ENCODE measurements around the gene NSD1. TPM values are rescaled to one million over a fixed set of nuclear protein-coding genes. Genes with fewer than 3 reads are reported as not detected.
"Not testable (repeated sequence)": the region's sequence is repeated elsewhere in the genome, so short reads cannot be mapped to it uniquely, and the experiment has no call there.

Gene NSD1
- polyA plus RNA-seq, 1 donor (not counting 4 experiments of a cell fraction or from before 2014, with no cell fraction given) = 13.6 TPM

- Histone ChIP-seq H3K4me1 (ENCODE audit: control insufficient read depth, extremely low read depth, insufficient read depth, low read length) (peaks cover 48% of the 10 kb centered on the region), H3K27ac (ENCODE audit: control insufficient read depth, insufficient read depth, low read length) (peak overlapping the region; percentile 86), H3K27me3 (ENCODE audit: control insufficient read depth, extremely low read depth, insufficient read depth, low read length) (no peaks in the 10 kb centered on the region), H3K36me3 (ENCODE audit: control insufficient read depth in 2 of 2, extremely low read depth in 1 of 2, insufficient read depth in 2 of 2, low read length in 2 of 2) (peaks cover 5 to 21% of the 10 kb centered on the region in 2 experiments), H3K9me1 (ENCODE audit: control insufficient read depth, extremely low read depth, insufficient read depth, low read length) (peaks cover 10% of the 10 kb centered on the region), H3K9ac (ENCODE audit: control insufficient read depth, extremely low read depth, insufficient read depth, low read length) (peak overlapping the region; percentile 98), H3K79me2 (ENCODE audit: control insufficient read depth, insufficient read depth, low read length) (peaks cover 21% of the 10 kb centered on the region), H3K4me3 (ENCODE audit: control insufficient read depth in 2 of 3, extremely low read depth in 1 of 3, insufficient read depth in 2 of 3, low read depth in 1 of 3, low read length in 3 of 3) (peak overlapping the region; percentile 84 to 87 (median 85)), H3K9me3 (ENCODE audit: control insufficient read depth, low read depth, low read length) (no peaks in the 10 kb centered on the region), H4K20me1 (ENCODE audit: control insufficient read depth, extremely low read depth, insufficient read depth, low read length) (peaks cover 10% of the 10 kb centered on the region), H2AFZ (ENCODE audit: control insufficient read depth, low read length) (peak overlapping the region; percentile 54), H3K4me2 (ENCODE audit: control insufficient read depth, extremely low read depth, insufficient read depth, low read depth, low read length) (peak overlapping the region; percentile 61)
- dilution Hi-C loops (cut with MboI; ENCODE audit: extremely low pct_ligation_motif_present, low sequenced_read_pairs) = no loop called here
- DNase-seq (ENCODE audit: low read depth, low spot score) (no peak), FAIRE-seq (no peak)
- TF ChIP-seq CTCF (optimal IDR thresholded peaks at IDR 0.05 in 1 of 3, IDR thresholded peaks at IDR 0.05 in 1 of 3, conservative IDR thresholded peaks at IDR 0.05 in 1 of 3; ENCODE audit: extremely low read depth in 1 of 3, insufficient read depth in 2 of 3, low read length in 3 of 3) = no peak
- no peak for TF ChIP-seq EZH2 (IDR thresholded peaks at IDR 0.05; ENCODE audit: low read length)
Observed at GRCh38 chr5:177303925-177304391, 170.4 kb downstream of the NSD1 start.

- Histone ChIP-seq H3K27me3 (ENCODE audit: control insufficient read depth, extremely low read depth, insufficient read depth, low read length) (no peaks in the 10 kb centered on the region), H3K9me1 (ENCODE audit: control insufficient read depth, extremely low read depth, insufficient read depth, low read length) (peaks cover 10% of the 10 kb centered on the region), H3K4me1 (ENCODE audit: control insufficient read depth, extremely low read depth, insufficient read depth, low read length) (peaks cover 47% of the 10 kb centered on the region), H3K36me3 (ENCODE audit: control insufficient read depth in 2 of 2, extremely low read depth in 1 of 2, insufficient read depth in 2 of 2, low read length in 2 of 2) (peaks cover 5 to 21% of the 10 kb centered on the region in 2 experiments), H2AFZ (ENCODE audit: control insufficient read depth, low read length) (no peak overlapping the region), H3K27ac (ENCODE audit: control insufficient read depth, insufficient read depth, low read length) (peak overlapping the region; percentile 86), H3K9ac (ENCODE audit: control insufficient read depth, extremely low read depth, insufficient read depth, low read length) (peak overlapping the region; percentile 98), H3K4me2 (ENCODE audit: control insufficient read depth, extremely low read depth, insufficient read depth, low read depth, low read length) (peak overlapping the region; percentile 61), H4K20me1 (ENCODE audit: control insufficient read depth, extremely low read depth, insufficient read depth, low read length) (peaks cover 10% of the 10 kb centered on the region), H3K9me3 (ENCODE audit: control insufficient read depth, low read depth, low read length) (no peaks in the 10 kb centered on the region), H3K4me3 (ENCODE audit: control insufficient read depth in 2 of 3, extremely low read depth in 1 of 3, insufficient read depth in 2 of 3, low read depth in 1 of 3, low read length in 3 of 3) (peak overlapping the region; percentile 84 to 87 (median 85)), H3K79me2 (ENCODE audit: control insufficient read depth, insufficient read depth, low read length) (peaks cover 21% of the 10 kb centered on the region)
- dilution Hi-C loops (cut with MboI; ENCODE audit: extremely low pct_ligation_motif_present, low sequenced_read_pairs) = no loop called here
- no peak for DNase-seq (ENCODE audit: low read depth, low spot score)
- no peak for FAIRE-seq
- TF ChIP-seq EZH2 (IDR thresholded peaks at IDR 0.05; ENCODE audit: low read length) = no peak
- TF ChIP-seq CTCF (optimal IDR thresholded peaks at IDR 0.05 in 1 of 3, IDR thresholded peaks at IDR 0.05 in 1 of 3, conservative IDR thresholded peaks at IDR 0.05 in 1 of 3; ENCODE audit: extremely low read depth in 1 of 3, insufficient read depth in 2 of 3, low read length in 3 of 3) = no peak
Observed at GRCh38 chr5:177304392-177305119, 171.0 kb downstream of the NSD1 start.

GRCh38 chr5:177306103-177306640 is 172.6 kb downstream of the NSD1 start:
- H3K9me3 ChIP-seq (ENCODE audit: control insufficient read depth, low read depth, low read length); H3K4me2 ChIP-seq (ENCODE audit: control insufficient read depth, extremely low read depth, insufficient read depth, low read depth, low read length); H2AFZ ChIP-seq (ENCODE audit: control insufficient read depth, low read length); H3K9me1 ChIP-seq (ENCODE audit: control insufficient read depth, extremely low read depth, insufficient read depth, low read length); H3K27me3 ChIP-seq (ENCODE audit: control insufficient read depth, extremely low read depth, insufficient read depth, low read length); dilution Hi-C loops (cut with MboI; ENCODE audit: extremely low pct_ligation_motif_present, low sequenced_read_pairs); DNase-seq (ENCODE audit: low read depth, low spot score); H4K20me1 ChIP-seq (ENCODE audit: control insufficient read depth, extremely low read depth, insufficient read depth, low read length); H3K4me3 ChIP-seq (ENCODE audit: control insufficient read depth in 2 of 3, extremely low read depth in 1 of 3, insufficient read depth in 2 of 3, low read depth in 1 of 3, low read length in 3 of 3); FAIRE-seq: not testable (repeated sequence)
- Histone ChIP-seq H3K36me3 (ENCODE audit: control insufficient read depth in 2 of 2, extremely low read depth in 1 of 2, insufficient read depth in 2 of 2, low read length in 2 of 2) (peaks cover 5 to 21% of the 10 kb centered on the region in 2 experiments), H3K9ac (ENCODE audit: control insufficient read depth, extremely low read depth, insufficient read depth, low read length) (peak overlapping the region; percentile 6), H3K79me2 (ENCODE audit: control insufficient read depth, insufficient read depth, low read length) (peaks cover 21% of the 10 kb centered on the region), H3K27ac (ENCODE audit: control insufficient read depth, insufficient read depth, low read length) (peak overlapping the region; percentile 21), H3K4me1 (ENCODE audit: control insufficient read depth, extremely low read depth, insufficient read depth, low read length) (peaks cover 40% of the 10 kb centered on the region)

Measured in keratinocyte (primary cell).